ENCODE data around the gene UBA5.

DNA sequence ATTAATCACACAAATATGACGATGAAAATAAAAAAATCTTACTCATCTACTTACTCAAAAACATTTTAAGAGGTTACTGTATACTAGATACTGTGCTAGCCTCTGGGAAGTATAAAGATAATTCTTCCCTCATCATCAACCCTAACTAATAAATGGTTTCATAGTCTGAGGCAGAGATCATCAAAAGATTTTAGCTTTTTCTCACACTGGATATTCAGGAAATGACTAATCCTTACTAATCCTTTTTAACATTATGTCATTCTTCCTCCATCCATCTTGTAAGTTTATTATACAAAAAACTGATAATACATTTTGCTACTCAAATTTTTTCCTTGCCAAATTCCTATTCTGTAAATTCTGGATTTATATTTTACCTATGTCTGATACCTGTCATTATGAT, 30.2 kb upstream of the UBA5 start:
- TF ChIP-seq, protein P1, sequence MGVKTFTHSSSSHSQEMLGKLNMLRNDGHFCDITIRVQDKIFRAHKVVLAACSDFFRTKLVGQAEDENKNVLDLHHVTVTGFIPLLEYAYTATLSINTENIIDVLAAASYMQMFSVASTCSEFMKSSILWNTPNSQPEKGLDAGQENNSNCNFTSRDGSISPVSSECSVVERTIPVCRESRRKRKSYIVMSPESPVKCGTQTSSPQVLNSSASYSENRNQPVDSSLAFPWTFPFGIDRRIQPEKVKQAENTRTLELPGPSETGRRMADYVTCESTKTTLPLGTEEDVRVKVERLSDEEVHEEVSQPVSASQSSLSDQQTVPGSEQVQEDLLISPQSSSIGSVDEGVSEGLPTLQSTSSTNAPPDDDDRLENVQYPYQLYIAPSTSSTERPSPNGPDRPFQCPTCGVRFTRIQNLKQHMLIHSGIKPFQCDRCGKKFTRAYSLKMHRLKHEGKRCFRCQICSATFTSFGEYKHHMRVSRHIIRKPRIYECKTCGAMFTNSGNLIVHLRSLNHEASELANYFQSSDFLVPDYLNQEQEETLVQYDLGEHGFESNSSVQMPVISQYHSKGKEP (tag by site-specific recombination; IDR thresholded peaks at IDR 0.05) = no peak
- TF ChIP-seq ZNF707 (tag by site-specific recombination; IDR thresholded peaks at IDR 0.05) = no peak
- TF ChIP-seq, protein P2, sequence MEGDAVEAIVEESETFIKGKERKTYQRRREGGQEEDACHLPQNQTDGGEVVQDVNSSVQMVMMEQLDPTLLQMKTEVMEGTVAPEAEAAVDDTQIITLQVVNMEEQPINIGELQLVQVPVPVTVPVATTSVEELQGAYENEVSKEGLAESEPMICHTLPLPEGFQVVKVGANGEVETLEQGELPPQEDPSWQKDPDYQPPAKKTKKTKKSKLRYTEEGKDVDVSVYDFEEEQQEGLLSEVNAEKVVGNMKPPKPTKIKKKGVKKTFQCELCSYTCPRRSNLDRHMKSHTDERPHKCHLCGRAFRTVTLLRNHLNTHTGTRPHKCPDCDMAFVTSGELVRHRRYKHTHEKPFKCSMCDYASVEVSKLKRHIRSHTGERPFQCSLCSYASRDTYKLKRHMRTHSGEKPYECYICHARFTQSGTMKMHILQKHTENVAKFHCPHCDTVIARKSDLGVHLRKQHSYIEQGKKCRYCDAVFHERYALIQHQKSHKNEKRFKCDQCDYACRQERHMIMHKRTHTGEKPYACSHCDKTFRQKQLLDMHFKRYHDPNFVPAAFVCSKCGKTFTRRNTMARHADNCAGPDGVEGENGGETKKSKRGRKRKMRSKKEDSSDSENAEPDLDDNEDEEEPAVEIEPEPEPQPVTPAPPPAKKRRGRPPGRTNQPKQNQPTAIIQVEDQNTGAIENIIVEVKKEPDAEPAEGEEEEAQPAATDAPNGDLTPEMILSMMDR (tag by site-specific recombination; IDR thresholded peaks at IDR 0.05) = no peak
- TF ChIP-seq KLF16 (tag by site-specific recombination; IDR thresholded peaks at IDR 0.05) = no peak
- no peak for TF ChIP-seq BCL11A (tag by site-specific recombination; IDR thresholded peaks at IDR 0.05; ENCODE audit: low read depth)

All from HEK293 (cell line).